H1 (cell line): ENCODE results near the gene RAB35. TPM values are rescaled to one million over a fixed set of nuclear protein-coding genes. Genes with fewer than 3 reads are reported as not detected.
A peak's percentile ranks its signal among the peaks of the same experiment; 100 is the strongest.

Experiments
- E2F6 ChIP-seq: IDR thresholded peaks from 2 replicates; pipeline ENCODE4 v1.6.1; 2012; ENCODE audit warnings: inconsistent platforms
- HDAC2 ChIP-seq, 2 experiments: fragments of 300-600 bp in 1 of 2; sonication (generic) in 1 of 2; IDR thresholded peaks; 2 replicates each; pipeline ENCODE4 v1.6.1; 2011 to 2012; ENCODE audit warnings: low read depth in 2 of 2, low read length in 2 of 2, mild to moderate bottlenecking in 2 of 2, moderate library complexity in 2 of 2, borderline replicate concordance in 1 of 2, inconsistent platforms in 1 of 2
- RBBP5 ChIP-seq: IDR thresholded peaks from 2 replicates; pipeline ENCODE4 v1.7.1; 2012; ENCODE audit warnings: low read depth, mild to moderate bottlenecking, inconsistent platforms, low read length, moderate library complexity, borderline replicate concordance
- SRF ChIP-seq: IDR thresholded peaks from 2 replicates; pipeline ENCODE4 v1.6.1; 2011; ENCODE audit warnings: mild to moderate bottlenecking, low read depth, low read length, moderate library complexity
- USF2 ChIP-seq: IDR thresholded peaks from 2 replicates; pipeline ENCODE4 v1.6.1; 2011; ENCODE audit warnings: low read length, improper control_type of control experiment
- polyA plus RNA-seq, 7 experiments: library from polyadenylated mRNA; depleted of rRNA in 3 of 7; stranded (reverse) in 5 of 7; unstranded in 2 of 7; fragments of >200 nt in 5 of 7; fragments of 200-250 nt in 2 of 7; gene quantifications; 1 replicate in 5 of 7; 2 replicates in 1 of 7; 4 replicates in 1 of 7; pipeline versions ENCODE4 v1.2.1 to v1.2.3, GENCODE V29; 2011 to 2013; ENCODE audit warnings: missing spikeins in 2 of 7, mixed read lengths in 2 of 7
- total RNA-seq: library from RNA; stranded (reverse); fragmentation: NEBNext Ultra II Directional; extraction: Animal tissue kit (Norgen Biotek cat#: 25700); gene quantifications from 2 replicates; pipeline ENCODE4 v1.2.1, GENCODE V29; 2021

Gene RAB35
- total and polyA plus RNA-seq, 2 of the 8 experiments (the other 6 are each of a cell fraction or from before 2014, with no cell fraction given): 33.4 to 39.0 TPM

- TF ChIP-seq RBBP5: peak; percentile 65; the same call in 1 of the 2 replicates
- peak; percentile 53; the same call in 1 of the 2 replicates for TF ChIP-seq USF2
- TF ChIP-seq SRF: peak; percentile 46; the same call in 1 of the 2 replicates
- TF ChIP-seq HDAC2 (IDR thresholded peaks at IDR 0.05; ENCODE audit: borderline replicate concordance in 1 of 2, low read depth in 2 of 2, low read length in 2 of 2): peak in 1 of 2 experiments; percentile 42; a peak in 1 of 4 replicates
- TF ChIP-seq E2F6: 0 out of 2 replicates have a peak, but pooled peaks have one; percentile 33
These were observed 22.8 kb downstream of the RAB35 start (continued) for GRCh38 chr12:120093592-120094355.
